GM12878 (cell line): ENCODE results near the gene EHHADH. TPM values are rescaled to one million over a fixed set of nuclear protein-coding genes. Genes with fewer than 3 reads are reported as not detected.

ENCODE experiments used
- ATAC-seq: fragments of 200-7000 bp; cut with Tn5 transposase; 3 replicates; pipeline ENCODE4 v1.9.1; 2020; ENCODE audit warnings: mild to moderate bottlenecking, moderate library complexity
- BruUV-seq: library from RNA; stranded (reverse); fragments of 400-500 nt; replicated peaks from 2 replicates; lab custom pipeline; 2021; lab: Mats Ljungman, UMichigan
- CTCF ChIA-PET: fragments of 300-600 bp; sonication (Branson Sonifier 250); formaldehyde crosslinking; extraction: SDS; loops from one replicate; lab custom pipeline; 2021; ENCODE audit warnings: inconsistent platforms; lab: Yijun Ruan, JAX
- POLR2A ChIA-PET: fragments of 350-600 bp; formaldehyde crosslinking; extraction: SDS; loops from one replicate; lab custom pipeline; 2021; ENCODE audit warnings: inconsistent platforms; lab: Charles Lee
- RAD21 ChIA-PET: fragments of 300-600 bp; sonication (Branson Sonifier 250); formaldehyde crosslinking; loops from one replicate; lab custom pipeline; 2023; ENCODE audit warnings: antibody characterized with exemption; ENCODE audit not compliant: unreplicated experiment; lab: Charles Lee
- SMC1A ChIA-PET: fragments of 300-600 bp; sonication (Branson Sonifier 250); formaldehyde crosslinking; loops from one replicate; lab custom pipeline; 2023; ENCODE audit not compliant: unreplicated experiment, uncharacterized antibody; lab: Charles Lee
- DNase-seq: peaks from one replicate; pipeline ENCODE4 v3.0.0-alpha.2; 2011; ENCODE audit warnings: low read depth, low spot score
- FAIRE-seq: peaks from 3 replicates; lab custom pipeline; 2011; peaks lifted over from hg19 to GRCh38; lab: Jason Lieb, UNC
- H2AFZ ChIP-seq: 2 replicates; pipeline ENCODE4 v1.6.0; 2011; ENCODE audit warnings: low read depth, low read length, control low read depth; ENCODE audit not compliant: control insufficient read depth
- H3K27ac ChIP-seq: 2 replicates; pipeline ENCODE4 v1.5.1; 2011; ENCODE audit warnings: control low read depth; ENCODE audit not compliant: control insufficient read depth, insufficient read depth
- H3K27me3 ChIP-seq, 2 experiments: replicated peaks in 1 of 2; 2 replicates each; pipeline versions ENCODE4 v1.6.0 to v1.6.1; 2011; ENCODE audit warnings: low read length in 1 of 2; ENCODE audit not compliant: control insufficient read depth in 2 of 2, insufficient read depth in 2 of 2
- H3K36me3 ChIP-seq, 2 experiments: 2 replicates each; pipeline ENCODE4 v1.5.1; 2011; ENCODE audit warnings: low read length in 1 of 2; ENCODE audit not compliant: control insufficient read depth in 2 of 2, insufficient read depth in 2 of 2
- H3K4me1 ChIP-seq: 2 replicates; pipeline ENCODE4 v1.6.1; 2011; ENCODE audit warnings: mild to moderate bottlenecking, low read length, moderate library complexity, mixed read lengths; ENCODE audit not compliant: control insufficient read depth, insufficient read depth
- H3K4me2 ChIP-seq: 2 replicates; pipeline ENCODE4 v1.6.0; 2011; ENCODE audit warnings: control low read depth; ENCODE audit not compliant: control insufficient read depth, insufficient read depth
- H3K4me3 ChIP-seq: fragments of 200-600 bp; sonication (generic); 2 replicates; pipeline ENCODE4 v1.5.1; 2016
- H3K79me2 ChIP-seq: 2 replicates; pipeline ENCODE4 v1.6.0; 2011; ENCODE audit warnings: low read length; ENCODE audit not compliant: control insufficient read depth, insufficient read depth
- H3K9ac ChIP-seq: 2 replicates; pipeline ENCODE4 v1.8.0; 2011; ENCODE audit warnings: low read length, control low read depth, mixed read lengths; ENCODE audit not compliant: control insufficient read depth, insufficient read depth
- H3K9me3 ChIP-seq: replicated peaks from 3 replicates; pipeline ENCODE4 v1.5.1; 2011; ENCODE audit warnings: mild to moderate bottlenecking, low read length; ENCODE audit not compliant: control insufficient read depth, insufficient read depth
- H4K20me1 ChIP-seq: 2 replicates; pipeline ENCODE4 v1.6.0; 2011; ENCODE audit not compliant: control insufficient read depth, insufficient read depth
- BCL3 ChIP-seq: IDR thresholded peaks from 2 replicates; pipeline ENCODE4 v1.6.1; 2011; ENCODE audit warnings: borderline replicate concordance, low read depth, mild to moderate bottlenecking, moderate library complexity, low read length; ENCODE audit not compliant: insufficient read depth, poor library complexity, severe bottlenecking
- CREB1 ChIP-seq: IDR thresholded peaks from 2 replicates; pipeline ENCODE4 v1.6.1; 2012; ENCODE audit warnings: low read depth, mild to moderate bottlenecking, inconsistent platforms
- CTCF ChIP-seq, 3 experiments: IDR thresholded peaks in 2 of 3; conservative IDR thresholded peaks in 1 of 3; 2 replicates each; pipeline ENCODE4 v1.5.1; 2011; ENCODE audit warnings: low read depth in 3 of 3, low read length in 3 of 3, mild to moderate bottlenecking in 3 of 3, control low read depth in 2 of 3, moderate library complexity in 2 of 3, inconsistent platforms in 1 of 3, mixed read lengths in 1 of 3; ENCODE audit not compliant: control insufficient read depth in 2 of 3, insufficient read depth in 1 of 3; ENCODE audit errors: extremely low read depth in 1 of 3
- IRF5 ChIP-seq: fragments of 450-650 bp; IDR thresholded peaks from 2 replicates; pipeline ENCODE4 v1.6.1; 2017; ENCODE audit warnings: borderline replicate concordance
- PML ChIP-seq: IDR thresholded peaks from 2 replicates; pipeline ENCODE4 v1.6.1; 2012; ENCODE audit warnings: low read length, inconsistent platforms
- POU2F2 ChIP-seq: IDR thresholded peaks from 3 replicates; pipeline ENCODE4 v1.6.1; 2011; ENCODE audit warnings: low read depth, mild to moderate bottlenecking, low read length, borderline replicate concordance
- RAD21 ChIP-seq: IDR thresholded peaks from 2 replicates; pipeline ENCODE4 v1.6.1; 2011; ENCODE audit warnings: mild to moderate bottlenecking, low read depth, low read length, moderate library complexity; ENCODE audit not compliant: insufficient read depth
- SMC3 ChIP-seq: IDR thresholded peaks from 2 replicates; pipeline ENCODE4 v1.6.1; 2011; ENCODE audit warnings: low read length, improper control_type of control experiment, borderline replicate concordance
- SPI1 ChIP-seq: IDR thresholded peaks from 2 replicates; pipeline ENCODE4 v1.6.1; 2011; ENCODE audit warnings: low read depth, mild to moderate bottlenecking, low read length, moderate library complexity, borderline replicate concordance; ENCODE audit not compliant: insufficient read depth
- SREBF1 ChIP-seq: IDR thresholded peaks from 2 replicates; pipeline ENCODE4 v1.6.1; 2012; ENCODE audit warnings: mild to moderate bottlenecking, low read length
- STAT1 ChIP-seq: fragments of 450-650 bp; conservative IDR thresholded peaks from 2 replicates; pipeline ENCODE4 v1.6.1; 2014; ENCODE audit warnings: antibody characterized with exemption, mild to moderate bottlenecking
- YY1 ChIP-seq: IDR thresholded peaks from 2 replicates; pipeline ENCODE4 v1.6.1; 2011; ENCODE audit warnings: low read depth, mild to moderate bottlenecking, low read length
- ZNF687 ChIP-seq: fragments of 450-650 bp; IDR thresholded peaks from 2 replicates; pipeline ENCODE4 v1.6.1; 2017; ENCODE audit warnings: mild to moderate bottlenecking, moderate library complexity
- WGBS: methylation state at CpG from one replicate; pipeline ENCODE4 v1.1.6; 2016; ENCODE audit warnings: low lambda C conversion rate; ENCODE audit not compliant: insufficient replicate concordance, insufficient coverage; ENCODE audit errors: missing lambda C conversion rate; 5-methylcytosine and 5-hydroxymethylcytosine counted together
- in situ Hi-C: fragments of 300-500 bp; cut with MboI; formaldehyde crosslinking; loops from 9 replicates; pipeline ENCODE4 v1.14.3; 2018; ENCODE audit warnings: mixed read lengths
- intact Hi-C: fragments of 100-400 bp; cut with micrococcal nuclease; formaldehyde crosslinking; loops from one replicate; pipeline ENCODE4 v1.14.2; 2022; ENCODE audit not compliant: unreplicated experiment
- polyA plus RNA-seq, 11 experiments: library from polyadenylated mRNA; depleted of rRNA in 4 of 11; unstranded in 6 of 11; stranded (reverse) in 5 of 11; fragments of >200 nt; fragmentation: Nextera tagmentation in 4 of 11; fragmentation: Illumina TruSeq in 1 of 11; extraction: Ambion mirVana in 4 of 11; extraction: Trizol in 1 of 11; gene quantifications; 1 replicate in 1 of 11; 2 replicates in 10 of 11; pipeline versions ENCODE4 v1.2.1 to v1.2.3, GENCODE V29; 2011 to 2016; ENCODE audit warnings: inconsistent platforms in 2 of 11, missing spikeins in 2 of 11, low read depth in 1 of 11
- total RNA-seq, 4 experiments: library from RNA; depleted of rRNA in 3 of 4; stranded (reverse); fragments of >200 nt in 3 of 4; fragmentation: Illumina TruSeq in 1 of 4; extraction: Trizol in 1 of 4; gene quantifications; 2 replicates each; pipeline versions ENCODE4 v1.2.1 to v1.2.3, GENCODE V29; 2013 to 2021

Gene EHHADH
- total and polyA plus RNA-seq, 10 of the 15 experiments (the other 5 are each of a cell fraction or from before 2014, with no cell fraction given) = 0.96 to 8.4 (median 5.3) TPM

GRCh38 chr3:185280572-185281365, 26.9 kb upstream of the EHHADH start:
- in situ Hi-C loops = no loop called here
- FAIRE-seq (peak; percentile 88), ATAC-seq (peak; percentile 61), DNase-seq (peak; percentile 23)
- BruUV-seq = no TSS peak
- intact Hi-C loops = no loop called here
- CTCF ChIA-PET = interaction anchor here (0.5 to 5.4 kb wide), 18 partner anchors 9 to 1616 kb away, joined by 3 to 42 read pairs (median 4); no protein-coding TSS in a partner anchor
- H3K4me3 ChIP-seq = no peak overlapping the region
- H3K9ac ChIP-seq = no peak overlapping the region
- H2AFZ ChIP-seq = peak overlapping the region; percentile 80
- no peaks in the 10 kb centered on the region for H3K36me3 ChIP-seq
- RAD21 ChIA-PET = interaction anchor here (2.2 kb wide), 1 partner anchor 27 kb away, joined by 11 read pairs; no protein-coding TSS in a partner anchor
- SMC1A ChIA-PET = interaction anchor here (0.8 to 3.9 kb wide), 5 partner anchors 10 to 104 kb away, joined by 3 to 29 read pairs (median 3); no protein-coding TSS in a partner anchor
- no peaks in the 10 kb centered on the region for H3K27me3 ChIP-seq
- H3K79me2 ChIP-seq = peaks cover 10% of the 10 kb centered on the region
- no peak overlapping the region for H3K27ac ChIP-seq
- no peaks in the 10 kb centered on the region for H4K20me1 ChIP-seq
- no peaks in the 10 kb centered on the region for H3K4me1 ChIP-seq
- POLR2A ChIA-PET = interaction anchor here (0.5 kb wide), 1 partner anchor 200 kb away, joined by 3 read pairs; no protein-coding TSS in a partner anchor
- peak overlapping the region; percentile 34 for H3K4me2 ChIP-seq
- WGBS = 24% methylated on average over 4 of the region's 4 CpGs
- H3K9me3 ChIP-seq = no peaks in the 10 kb centered on the region
- TF ChIP-seq IRF5 (no peak), CTCF (IDR thresholded peaks at IDR 0.05 in 2 of 3, conservative IDR thresholded peaks at IDR 0.05 in 1 of 3; ENCODE audit: control insufficient read depth in 2 of 3, extremely low read depth in 1 of 3, insufficient read depth in 1 of 3, low read depth in 3 of 3, low read length in 3 of 3) (peak; percentile 56 to 75 (median 67)), POU2F2 (peak; percentile 18; the same call in 1 of the 3 replicates), CREB1 (no peak), RAD21 (peak; percentile 21; the same call in 1 of the 2 replicates), PML (no peak), YY1 (no peak), BCL3 (no peak), SREBF1 (no peak), ZNF687 (no peak), STAT1 (no peak), SPI1 (peak; percentile 73; the same call in 1 of the 2 replicates), SMC3 (peak; percentile 40; the same call in 1 of the 2 replicates)
